Measurements from ENCODE around the gene SLC37A1. TPM values are rescaled to one million over a fixed set of nuclear protein-coding genes. Genes with fewer than 3 reads are reported as not detected.

Gene SLC37A1
- total and polyA plus RNA-seq, 5 donors from 2014 or later: 2.8 to 18.8 (median 3.6) TPM

GRCh38 chr21:42543106-42543847 is 29.6 kb downstream of the SLC37A1 start:
- Histone ChIP-seq H3K4me1 (ENCODE audit: control insufficient read depth, insufficient read depth, low read length, poor library complexity, severe bottlenecking) (no peaks in the 10 kb centered on the region), H3K36me3 (ENCODE audit: control insufficient read depth, insufficient read depth, low read length) (peaks cover 30% of the 10 kb centered on the region), H3K27ac (ENCODE audit: insufficient read depth, low read length, poor library complexity, severe bottlenecking) (no peak overlapping the region), H3K27me3 (ENCODE audit: control insufficient read depth, insufficient read depth, low read length) (no peaks in the 10 kb centered on the region), H3K4me3 (ENCODE audit: low read depth, low read length) (no peak overlapping the region), H3K9me3 (ENCODE audit: control insufficient read depth in 2 of 2, low read length in 2 of 2) (no peaks in the 10 kb centered on the region)
- H3K36me3 Mint-ChIP-seq: peaks cover 34% of the 10 kb centered on the region
- peak overlapping the region in 1 of 3 donors; percentile 51 for H3K27ac Mint-ChIP-seq
- DNase-seq: no peak
- ATAC-seq (ENCODE audit: low read depth in 2 of 2): no peak
- H3K9me3 Mint-ChIP-seq: no peaks in the 10 kb centered on the region
- H3K4me1 Mint-ChIP-seq: peaks cover 0 to 4% (median under 1%) of the 10 kb centered on the region in 4 donors
- H3K4me3 Mint-ChIP-seq: no peak overlapping the region
- H3K27me3 Mint-ChIP-seq: no peaks in the 10 kb centered on the region

GRCh38 chr21:42544544-42544943 is 30.9 kb downstream of the SLC37A1 start:
- Mint-ChIP-seq H3K4me3 (no peak overlapping the region), H3K27ac (no peak overlapping the region), H3K27me3 (no peaks in the 10 kb centered on the region), H3K4me1 (peaks cover 0 to 5% (median 2%) of the 10 kb centered on the region in 4 donors), H3K36me3 (peaks cover 40% of the 10 kb centered on the region), H3K9me3 (no peaks in the 10 kb centered on the region)
- DNase-seq (no peak), ATAC-seq (ENCODE audit: low read depth in 2 of 2) (no peak)
- Histone ChIP-seq H3K36me3 (ENCODE audit: control insufficient read depth, insufficient read depth, low read length) (peaks cover 39% of the 10 kb centered on the region), H3K4me1 (ENCODE audit: control insufficient read depth, insufficient read depth, low read length, poor library complexity, severe bottlenecking) (no peaks in the 10 kb centered on the region), H3K9me3 (ENCODE audit: control insufficient read depth in 2 of 2, low read length in 2 of 2) (no peaks in the 10 kb centered on the region), H3K4me3 (ENCODE audit: low read depth, low read length) (no peak overlapping the region), H3K27ac (ENCODE audit: insufficient read depth, low read length, poor library complexity, severe bottlenecking) (no peak overlapping the region), H3K27me3 (ENCODE audit: control insufficient read depth, insufficient read depth, low read length) (no peaks in the 10 kb centered on the region)

- H3K36me3 Mint-ChIP-seq: peaks cover 41% of the 10 kb centered on the region
- no peak for ATAC-seq (ENCODE audit: low read depth in 2 of 2)
Measured at GRCh38 chr21:42545317-42545716, 31.7 kb downstream of the SLC37A1 start.

GRCh38 chr21:42545745-42546144 is 32.1 kb downstream of the SLC37A1 start:
- Mint-ChIP-seq H3K36me3 (peaks cover 46% of the 10 kb centered on the region), H3K27ac (no peak overlapping the region), H3K4me3 (no peak overlapping the region), H3K9me3 (no peaks in the 10 kb centered on the region), H3K27me3 (no peaks in the 10 kb centered on the region), H3K4me1 (peaks cover 0 to 5% (median under 1%) of the 10 kb centered on the region in 4 donors)
- DNase-seq (no peak), ATAC-seq (ENCODE audit: low read depth in 2 of 2) (no peak)
- H3K27me3 ChIP-seq (ENCODE audit: control insufficient read depth, insufficient read depth, low read length): no peaks in the 10 kb centered on the region
- no peaks in the 10 kb centered on the region for H3K9me3 ChIP-seq (ENCODE audit: control insufficient read depth in 2 of 2, low read length in 2 of 2)
- no peak overlapping the region for H3K4me3 ChIP-seq (ENCODE audit: low read depth, low read length)
- peaks cover 35% of the 10 kb centered on the region for H3K36me3 ChIP-seq (ENCODE audit: control insufficient read depth, insufficient read depth, low read length)
- no peaks in the 10 kb centered on the region for H3K4me1 ChIP-seq (ENCODE audit: control insufficient read depth, insufficient read depth, low read length, poor library complexity, severe bottlenecking)
- H3K27ac ChIP-seq (ENCODE audit: insufficient read depth, low read length, poor library complexity, severe bottlenecking): no peak overlapping the region

More at GRCh38 chr21:42545317-42545716, 31.7 kb downstream of the SLC37A1 start:
- Mint-ChIP-seq H3K27ac (no peak overlapping the region), H3K9me3 (no peaks in the 10 kb centered on the region), H3K4me1 (peaks cover 0 to 5% (median under 1%) of the 10 kb centered on the region in 4 donors), H3K4me3 (no peak overlapping the region), H3K27me3 (no peaks in the 10 kb centered on the region)
- Histone ChIP-seq H3K4me3 (ENCODE audit: low read depth, low read length) (no peak overlapping the region), H3K27me3 (ENCODE audit: control insufficient read depth, insufficient read depth, low read length) (no peaks in the 10 kb centered on the region), H3K27ac (ENCODE audit: insufficient read depth, low read length, poor library complexity, severe bottlenecking) (no peak overlapping the region), H3K36me3 (ENCODE audit: control insufficient read depth, insufficient read depth, low read length) (peaks cover 38% of the 10 kb centered on the region), H3K9me3 (ENCODE audit: control insufficient read depth in 2 of 2, low read length in 2 of 2) (no peaks in the 10 kb centered on the region), H3K4me1 (ENCODE audit: control insufficient read depth, insufficient read depth, low read length, poor library complexity, severe bottlenecking) (no peaks in the 10 kb centered on the region)
- DNase-seq: no peak

GRCh38 chr21:42546433-42546832 is 32.8 kb downstream of the SLC37A1 start:
- no peak overlapping the region for H3K4me3 ChIP-seq (ENCODE audit: low read depth, low read length)
- H3K27ac ChIP-seq (ENCODE audit: insufficient read depth, low read length, poor library complexity, severe bottlenecking): no peak overlapping the region
- no peak overlapping the region for H3K4me3 Mint-ChIP-seq
- H3K9me3 ChIP-seq (ENCODE audit: control insufficient read depth in 2 of 2, low read length in 2 of 2): no peaks in the 10 kb centered on the region
- H3K36me3 ChIP-seq (ENCODE audit: control insufficient read depth, insufficient read depth, low read length): peaks cover 32% of the 10 kb centered on the region
- no peak overlapping the region for H3K27ac Mint-ChIP-seq
- no peaks in the 10 kb centered on the region for H3K4me1 ChIP-seq (ENCODE audit: control insufficient read depth, insufficient read depth, low read length, poor library complexity, severe bottlenecking)
- no peaks in the 10 kb centered on the region for H3K9me3 Mint-ChIP-seq
- H3K36me3 Mint-ChIP-seq: peaks cover 44% of the 10 kb centered on the region
- H3K27me3 ChIP-seq (ENCODE audit: control insufficient read depth, insufficient read depth, low read length): no peaks in the 10 kb centered on the region
- ATAC-seq (ENCODE audit: low read depth in 2 of 2): no peak
- peaks cover 0 to 5% (median under 1%) of the 10 kb centered on the region in 4 donors for H3K4me1 Mint-ChIP-seq
- no peak for DNase-seq
- no peaks in the 10 kb centered on the region for H3K27me3 Mint-ChIP-seq

- ATAC-seq (ENCODE audit: low read depth in 2 of 2) (no peak), DNase-seq (no peak)
- no peaks in the 10 kb centered on the region for H3K9me3 Mint-ChIP-seq
- H3K4me3 Mint-ChIP-seq: no peak overlapping the region
- no peak overlapping the region for H3K27ac Mint-ChIP-seq
- Histone ChIP-seq H3K4me1 (ENCODE audit: control insufficient read depth, insufficient read depth, low read length, poor library complexity, severe bottlenecking) (no peaks in the 10 kb centered on the region), H3K9me3 (ENCODE audit: control insufficient read depth in 2 of 2, low read length in 2 of 2) (no peaks in the 10 kb centered on the region), H3K27ac (ENCODE audit: insufficient read depth, low read length, poor library complexity, severe bottlenecking) (no peak overlapping the region), H3K4me3 (ENCODE audit: low read depth, low read length) (no peak overlapping the region), H3K27me3 (ENCODE audit: control insufficient read depth, insufficient read depth, low read length) (no peaks in the 10 kb centered on the region), H3K36me3 (ENCODE audit: control insufficient read depth, insufficient read depth, low read length) (peaks cover 32% of the 10 kb centered on the region)
- peaks cover 43% of the 10 kb centered on the region for H3K36me3 Mint-ChIP-seq
- no peaks in the 10 kb centered on the region for H3K27me3 Mint-ChIP-seq
- H3K4me1 Mint-ChIP-seq: peaks cover 0 to 5% (median under 1%) of the 10 kb centered on the region in 4 donors
Measured at GRCh38 chr21:42547001-42547905, 33.6 kb downstream of the SLC37A1 start.

- H3K36me3 ChIP-seq (ENCODE audit: control insufficient read depth, insufficient read depth, low read length): peaks cover 29% of the 10 kb centered on the region
- ATAC-seq (ENCODE audit: low read depth in 2 of 2): no peak
- H3K27ac ChIP-seq (ENCODE audit: insufficient read depth, low read length, poor library complexity, severe bottlenecking): no peak overlapping the region
- peaks cover 0 to 5% (median under 1%) of the 10 kb centered on the region in 4 donors for H3K4me1 Mint-ChIP-seq
- no peak for DNase-seq
- no peaks in the 10 kb centered on the region for H3K27me3 ChIP-seq (ENCODE audit: control insufficient read depth, insufficient read depth, low read length)
- peak overlapping the region in 1 of 3 donors; percentile 31 for H3K27ac Mint-ChIP-seq
- no peaks in the 10 kb centered on the region for H3K9me3 Mint-ChIP-seq
- H3K27me3 Mint-ChIP-seq: no peaks in the 10 kb centered on the region
- H3K9me3 ChIP-seq (ENCODE audit: control insufficient read depth in 2 of 2, low read length in 2 of 2): no peaks in the 10 kb centered on the region
- H3K4me3 ChIP-seq (ENCODE audit: low read depth, low read length): no peak overlapping the region
- H3K4me3 Mint-ChIP-seq: no peak overlapping the region
- H3K4me1 ChIP-seq (ENCODE audit: control insufficient read depth, insufficient read depth, low read length, poor library complexity, severe bottlenecking): no peaks in the 10 kb centered on the region
- H3K36me3 Mint-ChIP-seq: peaks cover 44% of the 10 kb centered on the region
Measured at GRCh38 chr21:42547906-42548365, 34.3 kb downstream of the SLC37A1 start.
